HepG2 (cell line): ENCODE data around the gene PPOX. TPM values are rescaled to one million over a fixed set of nuclear protein-coding genes. Genes with fewer than 3 reads are reported as not detected.

Experiments
- BCLAF1 ChIP-seq: fragments of 450-650 bp; IDR thresholded peaks from 2 replicates; pipeline ENCODE4 v1.6.1; 2017; ENCODE audit warnings: mild to moderate bottlenecking
- CHD2 ChIP-seq: IDR thresholded peaks from 2 replicates; pipeline ENCODE4 v1.6.1; 2011; ENCODE audit warnings: low read depth, low read length, improper control_type of control experiment
- E2F5 ChIP-seq: sonication (generic); formaldehyde crosslinking; conservative IDR thresholded peaks from 2 replicates; pipeline ENCODE4 v1.4.0; 2020; ENCODE audit warnings: missing genetic modification reagents
- ERF ChIP-seq: IDR thresholded peaks from 2 replicates; pipeline ENCODE4 v1.6.1; 2018; ENCODE audit warnings: missing biosample characterization, missing genetic modification reagents
- HNRNPUL1 ChIP-seq: fragments of 200-400 bp; formaldehyde crosslinking; IDR thresholded peaks from 2 replicates; pipeline ENCODE4 v1.6.1; 2017; ENCODE audit warnings: low read depth, mild to moderate bottlenecking, low read length, moderate library complexity
- NKX3-1 ChIP-seq: sonication (generic); formaldehyde crosslinking; IDR thresholded peaks from 2 replicates; pipeline ENCODE4 v1.5.0; 2020; ENCODE audit warnings: missing genetic modification reagents
- SIN3A ChIP-seq: IDR thresholded peaks from 2 replicates; pipeline ENCODE4 v1.6.1; 2011; ENCODE audit warnings: low read depth, mild to moderate bottlenecking, control low read depth, low read length, borderline replicate concordance
- SP1 ChIP-seq, 2 experiments: fragments of 450-650 bp in 1 of 2; sonication (generic) in 1 of 2; formaldehyde crosslinking in 1 of 2; IDR thresholded peaks; 2 replicates each; pipeline versions ENCODE4 v1.4.0 to v1.6.1; 2016 to 2020; ENCODE audit warnings: missing genetic modification reagents in 1 of 2
- THAP8 ChIP-seq: sonication (generic); formaldehyde crosslinking; IDR thresholded peaks from 2 replicates; pipeline ENCODE4 v1.5.1; 2020; ENCODE audit warnings: missing genetic modification reagents, mild to moderate bottlenecking, borderline replicate concordance
- THRA ChIP-seq: sonication (generic); formaldehyde crosslinking; IDR thresholded peaks from 2 replicates; pipeline ENCODE4 v1.4.0; 2020; ENCODE audit warnings: missing genetic modification reagents, borderline replicate concordance
- ZBTB42 ChIP-seq: sonication (generic); formaldehyde crosslinking; IDR thresholded peaks from 2 replicates; pipeline ENCODE4 v1.5.0; 2020; ENCODE audit warnings: mild to moderate bottlenecking, missing genetic modification reagents
- ZFP36 ChIP-seq: fragments of 150-350 bp; IDR thresholded peaks from 2 replicates; pipeline ENCODE4 v1.6.1; 2018; ENCODE audit warnings: borderline replicate concordance, low read length, low read depth; ENCODE audit not compliant: partially characterized antibody
- ZNF282 ChIP-seq: fragments of 450-650 bp; IDR thresholded peaks from 2 replicates; pipeline ENCODE4 v1.6.1; 2018; ENCODE audit not compliant: partially characterized antibody
- ZNF33B ChIP-seq: sonication (generic); formaldehyde crosslinking; IDR thresholded peaks from 2 replicates; pipeline ENCODE4 v1.5.1; 2020; ENCODE audit warnings: mild to moderate bottlenecking, missing genetic modification reagents
- ZNF503 ChIP-seq: sonication (generic); formaldehyde crosslinking; IDR thresholded peaks from 2 replicates; pipeline ENCODE4 v1.4.0; 2020; ENCODE audit warnings: missing genetic modification reagents
- ZNF746 ChIP-seq: sonication (generic); formaldehyde crosslinking; IDR thresholded peaks from 2 replicates; pipeline ENCODE4 v1.8.0; 2022; ENCODE audit warnings: mild to moderate bottlenecking, missing genetic modification reagents
- ZNF766 ChIP-seq: sonication (generic); formaldehyde crosslinking; IDR thresholded peaks from 2 replicates; pipeline ENCODE4 v1.5.0; 2020; ENCODE audit warnings: missing genetic modification reagents, borderline replicate concordance
- ZNF773 ChIP-seq: sonication (generic); formaldehyde crosslinking; IDR thresholded peaks from 2 replicates; pipeline ENCODE4 v1.4.0; 2020; ENCODE audit warnings: missing genetic modification reagents, borderline replicate concordance
- ZSCAN21 ChIP-seq: sonication (generic); formaldehyde crosslinking; IDR thresholded peaks from 2 replicates; pipeline ENCODE4 v1.8.0; 2022; ENCODE audit warnings: mild to moderate bottlenecking, missing genetic modification reagents, moderate library complexity, borderline replicate concordance
- polyA plus RNA-seq, 8 experiments: library from polyadenylated mRNA; depleted of rRNA in 3 of 8; stranded (reverse) in 7 of 8; unstranded in 1 of 8; fragments of >200 nt; fragmentation: Illumina TruSeq in 4 of 8; extraction: Trizol in 4 of 8; gene quantifications; 2 replicates each; pipeline versions ENCODE4 v1.2.1 to v1.2.3, GENCODE V29; 2011 to 2016; ENCODE audit warnings: low read depth in 4 of 8, missing spikeins in 1 of 8, mixed read lengths in 1 of 8; ENCODE audit not compliant: insufficient read depth in 1 of 8
- total RNA-seq, 5 experiments: library from RNA; depleted of rRNA; stranded (reverse); fragments of >200 nt; fragmentation: Illumina TruSeq; extraction: Trizol; gene quantifications; 2 replicates each; pipeline ENCODE4 v1.2.3, GENCODE V29; 2016; ENCODE audit warnings: low read depth in 1 of 5

PPOX gene
- total and polyA plus RNA-seq, 2 of the 13 experiments (the other 11 are each of a cell fraction or from before 2014, with no cell fraction given): 15.5 to 27.7 TPM

- TF ChIP-seq ZNF503 (CRISPR knock-in tag) (no peak; the same call in 1 of the 2 replicates), THAP8 (CRISPR knock-in tag) (no peak), ZNF773 (CRISPR knock-in tag) (no peak), ZSCAN21 (CRISPR knock-in tag) (no peak), ZFP36 (no peak), SIN3A (0 out of 2 replicates have a peak, but pooled peaks have one; percentile 44), BCLAF1 (no peak), CHD2 (no peak), ZNF33B (no peak), THRA (CRISPR knock-in tag) (no peak), SP1 (IDR thresholded peaks at IDR 0.05) (no peak), SP1 (CRISPR knock-in tag; IDR thresholded peaks at IDR 0.05) (no peak), ZNF766 (CRISPR knock-in tag) (no peak), HNRNPUL1 (no peak), ZBTB42 (CRISPR knock-in tag) (no peak), ZNF746 (CRISPR knock-in tag) (no peak), ZNF282 (no peak), NKX3-1 (CRISPR knock-in tag) (no peak), ERF (CRISPR knock-in tag) (no peak), E2F5 (CRISPR knock-in tag) (no peak)
Measured at GRCh38 chr1:161219078-161219892, 53.1 kb downstream of the PPOX start (continued).
